Measurements from ENCODE around the gene CD33.

DNA sequence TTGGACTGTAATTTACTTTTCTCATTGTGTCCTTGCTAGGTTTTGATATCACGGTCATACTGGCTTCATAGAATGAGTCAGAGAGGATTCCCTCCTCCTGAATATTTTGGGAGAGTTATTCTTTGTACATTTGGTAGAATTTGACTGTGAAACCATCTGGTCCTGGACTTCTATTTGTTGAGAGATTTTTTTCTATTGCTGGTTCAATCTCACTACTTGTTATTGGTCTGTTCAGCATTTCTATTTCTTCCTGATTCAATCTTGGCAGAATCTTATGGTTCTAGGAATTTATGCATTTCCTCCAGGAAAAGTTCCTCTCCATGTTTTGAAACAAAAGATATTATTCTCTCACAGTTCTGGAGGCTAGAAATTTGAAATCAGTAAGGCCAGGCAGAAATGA is 4.9 kb upstream of the CD33 start:
- TF ChIP-seq EZH2 (IDR thresholded peaks at IDR 0.05): no peak
- no peak for TF ChIP-seq POLR2AphosphoS5 (IDR thresholded peaks at IDR 0.05; ENCODE audit: borderline replicate concordance, low read depth, low read length)
- no peak for TF ChIP-seq FOXP2 (optimal IDR thresholded peaks at IDR 0.05; ENCODE audit: control extremely low read depth, extremely low read length, insufficient read depth)

Measured in SK-N-MC (cell line).